ENCODE data around the gene PDPK1.
"Not testable (repeated sequence)": the region's sequence is repeated elsewhere in the genome, so short reads cannot be mapped to it uniquely, and the experiment has no call there.

GRCh38 chr16:2557150-2557549 is 19.3 kb downstream of the PDPK1 start:
- TF ChIP-seq CTCF (IDR thresholded peaks at IDR 0.05; ENCODE audit: low read depth, low read length); EZH2phosphoT487 (IDR thresholded peaks at IDR 0.05; ENCODE audit: low read depth): not testable (repeated sequence)

Data from OCI-LY3 (cell line).